ENCODE results near the gene STK38L. TPM values are rescaled to one million over a fixed set of nuclear protein-coding genes. Genes with fewer than 3 reads are reported as not detected.
A peak's percentile ranks its signal among the peaks of the same experiment; 100 is the strongest.

STK38L gene
- total RNA-seq, 3 donors from 2014 or later = 29.4 to 48.8 (median 37.9) TPM

DNA sequence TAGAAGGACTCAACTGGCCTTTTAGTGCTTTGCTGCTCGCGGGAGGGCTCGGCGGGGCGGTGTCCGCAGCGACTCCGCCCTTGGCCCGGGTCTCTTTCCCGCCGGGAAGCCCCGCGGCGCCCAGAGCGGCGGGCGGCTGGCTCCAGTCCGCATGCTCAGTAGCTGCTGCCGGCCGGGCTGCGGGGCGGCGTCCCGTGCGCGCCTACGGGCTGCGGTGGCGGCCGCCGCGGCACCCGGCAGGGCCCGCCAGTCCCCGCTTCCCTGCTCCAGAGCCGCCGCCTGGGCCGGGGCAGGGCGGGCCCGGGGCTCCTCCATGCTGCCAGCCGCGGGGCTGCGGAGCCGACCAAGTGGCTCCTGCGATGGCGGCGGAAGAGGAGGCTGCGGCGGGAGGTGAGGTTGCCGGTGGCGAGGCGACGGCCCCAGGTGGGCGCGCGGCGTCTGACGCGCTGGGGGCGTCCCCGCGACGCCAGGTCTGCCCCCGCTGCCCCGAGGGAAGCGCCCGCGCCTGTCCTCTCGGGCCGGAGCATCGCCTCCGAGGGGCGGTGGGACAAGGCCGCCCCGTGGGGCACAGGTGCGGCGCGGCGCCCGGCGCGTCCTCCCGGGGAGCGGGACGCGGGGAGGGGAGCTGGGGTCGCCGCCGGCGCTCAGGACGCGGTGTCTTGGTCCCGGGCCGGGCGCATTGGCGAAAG lies 88.8 kb downstream of the STK38L start, which contains the start of gene BMAL2:
TSS of gene BMAL2 (plus strand) at position 123 of the 689 bp plus-strand sequence. CDS start at position 360, 237 bp downstream.
- no peak for TF ChIP-seq POLR2AphosphoS5 (IDR thresholded peaks at IDR 0.05)
- TF ChIP-seq, protein P1, sequence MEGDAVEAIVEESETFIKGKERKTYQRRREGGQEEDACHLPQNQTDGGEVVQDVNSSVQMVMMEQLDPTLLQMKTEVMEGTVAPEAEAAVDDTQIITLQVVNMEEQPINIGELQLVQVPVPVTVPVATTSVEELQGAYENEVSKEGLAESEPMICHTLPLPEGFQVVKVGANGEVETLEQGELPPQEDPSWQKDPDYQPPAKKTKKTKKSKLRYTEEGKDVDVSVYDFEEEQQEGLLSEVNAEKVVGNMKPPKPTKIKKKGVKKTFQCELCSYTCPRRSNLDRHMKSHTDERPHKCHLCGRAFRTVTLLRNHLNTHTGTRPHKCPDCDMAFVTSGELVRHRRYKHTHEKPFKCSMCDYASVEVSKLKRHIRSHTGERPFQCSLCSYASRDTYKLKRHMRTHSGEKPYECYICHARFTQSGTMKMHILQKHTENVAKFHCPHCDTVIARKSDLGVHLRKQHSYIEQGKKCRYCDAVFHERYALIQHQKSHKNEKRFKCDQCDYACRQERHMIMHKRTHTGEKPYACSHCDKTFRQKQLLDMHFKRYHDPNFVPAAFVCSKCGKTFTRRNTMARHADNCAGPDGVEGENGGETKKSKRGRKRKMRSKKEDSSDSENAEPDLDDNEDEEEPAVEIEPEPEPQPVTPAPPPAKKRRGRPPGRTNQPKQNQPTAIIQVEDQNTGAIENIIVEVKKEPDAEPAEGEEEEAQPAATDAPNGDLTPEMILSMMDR (IDR thresholded peaks at IDR 0.05) = no peak
- no peak for TF ChIP-seq POLR2A (IDR thresholded peaks at IDR 0.05)
- DNase-seq (ENCODE audit: low spot score in 2 of 2) = no peak
- peak within 1 kb of the TSS; percentile 62 to 76 (median 68) for H3K4me3 ChIP-seq
- H3K9me3 ChIP-seq = no peaks in the 10 kb centered on the region
- no peak within 1 kb of the TSS for H3K27ac ChIP-seq
- H3K27me3 ChIP-seq = no peaks in the 10 kb centered on the region
- intact Hi-C loops (cut with DNase I; ENCODE audit: low total_unique reads) = no loop called here
- no peaks in the 10 kb centered on the region for H3K4me1 ChIP-seq
- no peaks in the 10 kb centered on the region for H3K36me3 ChIP-seq

DNA sequence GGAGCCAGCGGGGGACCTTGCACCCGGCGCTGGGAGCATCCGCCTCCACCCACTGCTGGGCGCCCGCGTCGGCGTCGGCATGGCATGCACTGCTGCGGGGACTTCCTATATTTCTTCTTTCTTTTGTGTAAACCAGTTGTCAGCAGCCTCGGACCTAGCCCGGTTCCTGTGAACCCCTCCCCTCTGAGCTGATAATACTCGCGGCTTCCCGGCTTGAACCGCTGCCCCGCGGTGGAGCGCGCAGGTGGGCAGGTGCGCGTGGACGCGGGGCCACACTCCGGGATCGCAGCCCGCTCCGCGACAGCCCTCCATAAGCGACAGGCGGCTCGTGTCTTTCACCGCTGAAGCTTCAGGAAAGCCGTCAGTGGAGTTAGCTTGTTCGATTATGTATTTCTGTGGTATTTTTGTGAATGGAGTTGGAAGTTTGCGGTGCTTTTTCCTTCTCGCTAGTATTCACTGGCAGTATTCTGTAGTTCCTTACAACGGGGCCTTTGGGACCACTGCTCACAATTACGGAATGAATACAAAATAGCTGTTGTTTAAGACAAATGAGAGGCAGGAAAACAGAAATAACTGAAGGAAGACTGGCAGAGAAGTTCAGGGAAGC lies 89.4 kb downstream of the STK38L start:
- H3K27me3 ChIP-seq = no peaks in the 10 kb centered on the region
- H3K9me3 ChIP-seq = no peaks in the 10 kb centered on the region
- TF ChIP-seq, protein P1 (IDR thresholded peaks at IDR 0.05) = no peak
- peak in 1 of 3 donors; percentile 21 for TF ChIP-seq POLR2AphosphoS5 (IDR thresholded peaks at IDR 0.05)
- peak overlapping the region; percentile 62 to 76 (median 68) for H3K4me3 ChIP-seq
- H3K36me3 ChIP-seq = no peaks in the 10 kb centered on the region
- intact Hi-C loops (cut with DNase I; ENCODE audit: low total_unique reads) = no loop called here
- no peak overlapping the region for H3K27ac ChIP-seq
- DNase-seq (ENCODE audit: low spot score in 2 of 2) = no peak
- no peaks in the 10 kb centered on the region for H3K4me1 ChIP-seq

DNA sequence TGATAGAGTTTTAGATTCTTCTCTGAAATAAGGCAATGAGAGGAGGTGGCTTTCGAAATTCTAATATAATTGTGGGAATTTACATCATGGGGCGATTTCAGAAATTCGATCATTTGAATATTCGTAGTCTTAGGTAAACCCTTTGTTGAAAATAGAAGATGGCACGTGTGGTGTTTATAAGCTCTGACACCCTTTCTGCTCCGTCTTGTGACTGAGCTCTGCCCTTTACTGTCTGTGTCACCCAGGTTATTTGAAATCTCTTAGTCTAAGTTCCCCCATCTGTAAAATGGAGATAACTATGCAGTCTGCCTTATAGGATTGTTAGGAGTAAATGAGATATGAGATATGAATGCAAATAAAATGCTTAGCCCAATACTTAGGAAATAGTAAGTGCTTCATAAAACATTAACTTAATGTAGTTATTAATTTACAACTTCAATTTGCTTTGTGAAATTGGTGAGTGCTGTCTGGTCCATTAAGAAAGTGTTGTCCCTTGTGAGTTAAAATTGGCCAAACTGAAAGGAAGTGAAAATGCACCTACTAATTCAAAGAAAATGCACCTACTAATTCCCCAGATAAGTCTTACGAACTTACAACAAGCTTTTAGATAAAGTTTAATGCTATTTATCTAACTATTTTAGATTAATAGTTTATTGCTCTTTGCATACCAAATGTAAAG lies 90.1 kb downstream of the STK38L start:
- no peak for TF ChIP-seq POLR2A (IDR thresholded peaks at IDR 0.05)
- TF ChIP-seq POLR2AphosphoS5 (IDR thresholded peaks at IDR 0.05) = no peak
- TF ChIP-seq, protein P1 (IDR thresholded peaks at IDR 0.05) = no peak
- no peak for DNase-seq (ENCODE audit: low spot score in 2 of 2)
- intact Hi-C loops (cut with DNase I; ENCODE audit: low total_unique reads) = no loop called here
- Histone ChIP-seq H3K27me3 (no peaks in the 10 kb centered on the region), H3K9me3 (no peaks in the 10 kb centered on the region), H3K4me1 (no peaks in the 10 kb centered on the region), H3K4me3 (no peak overlapping the region), H3K27ac (no peak overlapping the region), H3K36me3 (no peaks in the 10 kb centered on the region)

DNA sequence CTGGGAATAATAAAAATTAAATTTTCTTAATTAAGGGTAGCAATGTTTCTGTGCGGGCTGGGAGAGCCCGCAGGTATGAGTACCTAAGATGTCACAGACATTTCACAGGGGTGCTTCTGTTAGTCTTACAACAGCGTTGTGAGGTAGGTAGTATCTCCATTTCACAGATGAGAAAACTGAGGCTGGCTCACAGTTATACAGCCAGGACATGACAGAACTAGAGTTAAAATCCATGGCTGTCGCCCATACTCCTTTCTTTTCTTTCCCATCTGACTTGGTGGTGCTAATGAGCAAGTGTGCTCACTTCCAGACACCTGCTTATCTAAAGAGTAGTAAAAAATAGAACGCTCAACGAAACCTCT lies 90.6 kb downstream of the STK38L start:
- intact Hi-C loops (cut with DNase I; ENCODE audit: low total_unique reads) = no loop called here
- Histone ChIP-seq H3K27me3 (no peaks in the 10 kb centered on the region), H3K36me3 (no peaks in the 10 kb centered on the region), H3K4me3 (no peak overlapping the region), H3K9me3 (no peaks in the 10 kb centered on the region), H3K27ac (no peak overlapping the region), H3K4me1 (no peaks in the 10 kb centered on the region)
- no peak for TF ChIP-seq POLR2A (IDR thresholded peaks at IDR 0.05)
- TF ChIP-seq POLR2AphosphoS5 (IDR thresholded peaks at IDR 0.05) = no peak
- TF ChIP-seq, protein P1 (IDR thresholded peaks at IDR 0.05) = no peak
- no peak for DNase-seq (ENCODE audit: low spot score in 2 of 2)
